Hypothalamus (tissue), 51 donors: ENCODE data around the gene RUNX2.

Experiments used
- DNase-seq, 51 donors: peaks; one replicate each; lab custom pipeline; 2025; lab: John Stamatoyannopoulos, UW

Gene RUNX2

GRCh38 chr6:45477790-45478189 lies 149.7 kb downstream of the RUNX2 start:
- no peak for DNase-seq

GRCh38 chr6:45478240-45478639 lies 150.1 kb downstream of the RUNX2 start:
- DNase-seq: no peak

- DNase-seq: peak in 1 of 51 donors; percentile 30
Measured at GRCh38 chr6:45479834-45480751, 152.0 kb downstream of the RUNX2 start.

GRCh38 chr6:45480752-45481415 lies 152.8 kb downstream of the RUNX2 start:
- peak in 1 of 51 donors; percentile 61 for DNase-seq

GRCh38 chr6:45483021-45483420 lies 154.9 kb downstream of the RUNX2 start:
- no peak for DNase-seq

GRCh38 chr6:45483501-45483900 lies 155.4 kb downstream of the RUNX2 start:
- DNase-seq: no peak

GRCh38 chr6:45486736-45487135 lies 158.6 kb downstream of the RUNX2 start:
- no peak for DNase-seq

- DNase-seq: no peak
Measured at GRCh38 chr6:45487645-45488044, 159.5 kb downstream of the RUNX2 start.

GRCh38 chr6:45488269-45488668 lies 160.1 kb downstream of the RUNX2 start:
- no peak for DNase-seq

GRCh38 chr6:45488889-45489288 lies 160.8 kb downstream of the RUNX2 start:
- DNase-seq: no peak

GRCh38 chr6:45491048-45491735 lies 163.1 kb downstream of the RUNX2 start:
- DNase-seq: no peak

GRCh38 chr6:45491874-45492273 lies 163.7 kb downstream of the RUNX2 start:
- no peak for DNase-seq

- no peak for DNase-seq
Measured at GRCh38 chr6:45493761-45494160, 165.6 kb downstream of the RUNX2 start.

GRCh38 chr6:45494416-45495135 lies 166.4 kb downstream of the RUNX2 start:
- DNase-seq: no peak

GRCh38 chr6:45495429-45496084 lies 167.4 kb downstream of the RUNX2 start:
- DNase-seq: peak in 2 of 51 donors; percentile 2 to 37

GRCh38 chr6:45496085-45496433 lies 167.9 kb downstream of the RUNX2 start:
- no peak for DNase-seq

GRCh38 chr6:45498591-45498990 lies 170.5 kb downstream of the RUNX2 start:
- DNase-seq: no peak

GRCh38 chr6:45500924-45501816 lies 173.0 kb downstream of the RUNX2 start:
- no peak for DNase-seq

GRCh38 chr6:45502456-45502855 lies 174.3 kb downstream of the RUNX2 start:
- DNase-seq: no peak
